ENCODE measurements around the gene ILDR2.
"Not testable (repeated sequence)": the region's sequence is repeated elsewhere in the genome, so short reads cannot be mapped to it uniquely, and the experiment has no call there.

ILDR2 gene

GRCh38 chr1:166888373-166889111, 86.8 kb downstream of the ILDR2 start:
- DNase-seq (ENCODE audit: low read depth) = no peak

- no peak for DNase-seq (ENCODE audit: low read depth)
These were observed 90.4 kb downstream of the ILDR2 start for GRCh38 chr1:166884971-166885370.

- DNase-seq (ENCODE audit: low read depth) = no peak
These were observed 91.2 kb downstream of the ILDR2 start for GRCh38 chr1:166884040-166884642.

GRCh38 chr1:166882893-166883292, 92.4 kb downstream of the ILDR2 start:
- no peak for DNase-seq (ENCODE audit: low read depth)

- DNase-seq (ENCODE audit: low read depth) = not testable (repeated sequence)
These were observed 97.0 kb downstream of the ILDR2 start for GRCh38 chr1:166878173-166878917.

DNA sequence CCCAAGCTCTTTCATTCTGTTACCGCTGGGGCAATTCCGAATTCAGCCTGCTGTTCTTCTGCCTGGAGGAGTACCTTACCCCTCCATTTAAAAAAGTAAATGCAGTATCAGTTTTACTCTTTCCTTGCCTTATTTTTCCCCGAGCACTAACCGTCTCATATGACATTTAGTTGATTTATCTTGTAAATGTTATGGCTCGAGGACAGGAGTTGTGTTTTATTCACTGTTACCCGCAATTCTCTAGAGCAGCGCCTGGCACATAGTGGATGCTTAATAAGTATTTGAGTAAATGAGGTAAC, 98.9 kb downstream of the ILDR2 start:
- DNase-seq (ENCODE audit: low read depth) = no peak

- DNase-seq (ENCODE audit: low read depth) = peak; percentile 97
These were observed 99.4 kb downstream of the ILDR2 start, which contains the start of gene TADA1 for GRCh38 chr1:166875734-166876539. Gene TADA1, minus strand, starts transcription at chr1:166876264. Its CDS starts 31 bp downstream, at chr1:166876233.

- DNase-seq (ENCODE audit: low read depth) = no peak
These were observed 100.0 kb downstream of the ILDR2 start for GRCh38 chr1:166875302-166875733.

DNA sequence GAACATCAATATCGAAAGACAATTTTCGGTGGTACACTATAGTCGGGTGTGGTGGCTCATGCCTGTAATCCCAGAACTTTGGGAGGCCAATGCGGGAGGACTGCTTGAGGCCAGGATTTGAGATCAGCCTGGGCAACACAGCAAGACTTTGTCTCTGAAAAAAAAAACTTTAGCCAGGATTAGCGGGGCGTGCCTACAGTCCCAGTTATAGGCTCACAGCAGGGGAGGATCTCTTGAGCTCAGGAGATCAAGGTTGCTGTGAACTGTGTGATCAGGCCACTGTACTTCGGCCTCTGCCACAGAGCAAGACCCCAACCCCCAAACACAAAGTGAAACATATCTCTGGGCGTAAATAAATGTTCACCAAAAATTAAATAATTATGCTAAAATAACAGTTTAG, 100.9 kb downstream of the ILDR2 start:
- DNase-seq (ENCODE audit: low read depth) = no peak

- DNase-seq (ENCODE audit: low read depth) = no peak
These were observed 104.8 kb downstream of the ILDR2 start for GRCh38 chr1:166870584-166870983.

DNA sequence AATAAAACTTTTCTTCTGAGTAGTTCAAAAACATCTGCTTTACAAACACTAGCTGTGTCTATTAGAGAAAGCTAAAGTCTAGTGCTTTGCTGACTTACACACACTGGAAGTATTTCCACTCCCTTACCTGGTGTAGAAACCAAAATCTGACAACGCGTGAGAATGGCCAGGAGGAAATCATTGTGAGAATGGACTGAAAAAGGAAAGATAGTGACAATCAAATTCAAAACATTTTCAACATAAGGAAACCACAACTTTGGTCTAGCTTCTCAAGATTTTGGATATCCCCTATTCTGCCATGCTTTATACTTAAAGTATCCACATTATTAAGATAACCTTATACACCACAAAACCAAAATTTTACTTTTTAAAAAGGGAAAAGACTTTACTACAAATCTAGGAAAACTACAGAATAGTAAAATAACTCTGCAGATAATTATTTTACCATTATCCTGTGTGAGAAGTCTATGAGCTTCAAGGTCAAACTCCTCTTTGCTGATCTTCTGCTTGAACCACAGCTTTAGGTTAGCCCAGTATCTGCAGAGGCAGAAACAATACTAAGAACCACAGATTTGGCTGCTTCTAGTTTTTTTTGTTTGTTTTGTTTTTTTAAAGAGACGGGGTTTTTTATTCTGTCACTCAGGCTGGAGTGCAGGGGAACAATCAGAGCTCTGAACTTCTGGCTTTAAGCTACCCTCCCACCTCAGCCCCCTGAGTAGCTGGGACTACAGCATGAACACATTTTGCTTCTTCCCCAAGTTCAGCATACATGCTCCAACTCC, 105.8 kb downstream of the ILDR2 start:
- no peak for DNase-seq (ENCODE audit: low read depth)

DNA sequence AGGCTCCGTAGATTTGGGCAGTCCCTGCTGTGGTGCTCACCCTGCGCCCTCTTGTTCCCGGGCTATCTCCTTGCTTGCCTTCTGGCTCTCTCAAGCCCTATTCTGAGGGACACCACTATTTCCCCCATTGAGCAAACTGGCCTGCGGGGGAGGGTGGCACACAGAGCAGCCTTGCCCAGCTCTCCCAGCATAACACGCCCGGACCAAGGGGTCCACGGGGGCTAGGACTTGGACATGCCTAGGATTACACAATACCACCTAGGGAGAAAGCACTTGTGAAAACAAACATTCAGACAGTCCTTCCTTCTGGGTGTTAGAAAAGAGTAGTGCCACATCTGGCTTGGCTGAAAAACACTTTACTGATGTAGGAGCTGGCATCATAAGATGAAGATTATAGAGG, 106.7 kb downstream of the ILDR2 start:
- no peak for DNase-seq (ENCODE audit: low read depth)

DNA sequence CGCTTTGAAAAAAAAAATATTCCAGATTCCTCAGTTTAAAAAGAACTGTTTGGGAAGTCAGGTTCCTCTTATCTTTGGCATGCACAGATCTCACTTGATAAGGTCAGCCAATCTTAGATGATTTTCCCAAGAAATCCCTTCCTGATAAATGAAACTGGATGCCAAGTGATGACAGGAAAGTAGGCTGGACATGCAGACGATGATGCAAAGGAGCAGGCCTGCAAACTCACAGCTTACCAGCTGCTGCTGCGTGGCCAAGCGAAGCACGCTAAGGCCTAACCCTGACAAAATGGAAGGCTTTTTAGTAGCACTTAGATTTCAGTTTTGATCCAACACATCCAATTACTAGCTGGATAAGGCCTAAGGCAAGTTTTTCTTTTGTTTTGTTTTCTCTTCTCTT, 109.4 kb downstream of the ILDR2 start:
- no peak for DNase-seq (ENCODE audit: low read depth)

GRCh38 chr1:166859597-166859996, 115.7 kb downstream of the ILDR2 start:
- DNase-seq (ENCODE audit: low read depth) = no peak

- no peak for DNase-seq (ENCODE audit: low read depth)
These were observed 116.5 kb downstream of the ILDR2 start for GRCh38 chr1:166858726-166859419.

Data from stimulated activated CD8-positive, alpha-beta memory T cell treated with anti-CD3 and anti-CD28 coated beads, Interleukin-15, amount 100 ng/mL, for 1 hour (primary cell).